GM12801 (cell line): ENCODE measurements around the gene APOL1.

Experiments
- CTCF ChIP-seq: IDR thresholded peaks from one replicate; pipeline ENCODE4 v1.5.1; 2011; ENCODE audit warnings: control low read depth; ENCODE audit not compliant: insufficient read length; ENCODE audit errors: extremely low read depth

APOL1 gene

GRCh38 chr22:36293606-36294292 is 40.8 kb downstream of the APOL1 start:
- no peak for TF ChIP-seq CTCF

- no peak for TF ChIP-seq CTCF
Observed at GRCh38 chr22:36294293-36294620, 41.3 kb downstream of the APOL1 start.

- no peak for TF ChIP-seq CTCF
Observed at GRCh38 chr22:36294801-36295200, 41.9 kb downstream of the APOL1 start.

GRCh38 chr22:36295247-36295646 is 42.3 kb downstream of the APOL1 start:
- no peak for TF ChIP-seq CTCF

GRCh38 chr22:36296690-36297089 is 43.8 kb downstream of the APOL1 start:
- no peak for TF ChIP-seq CTCF

GRCh38 chr22:36297568-36297967 is 44.6 kb downstream of the APOL1 start:
- no peak for TF ChIP-seq CTCF

GRCh38 chr22:36298118-36298517 is 45.2 kb downstream of the APOL1 start:
- TF ChIP-seq CTCF, result no peak

GRCh38 chr22:36298601-36299000 is 45.7 kb downstream of the APOL1 start:
- TF ChIP-seq CTCF, result no peak
